DMS114 treated with DMSO at 0.1 percent for 48 hours (cell line): ENCODE data around the gene ARHGAP32.

Experiments used
- DNase-seq: peaks from one replicate; lab custom pipeline; 2025; ENCODE audit not compliant: unreplicated experiment; lab: John Stamatoyannopoulos, UW

Gene ARHGAP32

DNA sequence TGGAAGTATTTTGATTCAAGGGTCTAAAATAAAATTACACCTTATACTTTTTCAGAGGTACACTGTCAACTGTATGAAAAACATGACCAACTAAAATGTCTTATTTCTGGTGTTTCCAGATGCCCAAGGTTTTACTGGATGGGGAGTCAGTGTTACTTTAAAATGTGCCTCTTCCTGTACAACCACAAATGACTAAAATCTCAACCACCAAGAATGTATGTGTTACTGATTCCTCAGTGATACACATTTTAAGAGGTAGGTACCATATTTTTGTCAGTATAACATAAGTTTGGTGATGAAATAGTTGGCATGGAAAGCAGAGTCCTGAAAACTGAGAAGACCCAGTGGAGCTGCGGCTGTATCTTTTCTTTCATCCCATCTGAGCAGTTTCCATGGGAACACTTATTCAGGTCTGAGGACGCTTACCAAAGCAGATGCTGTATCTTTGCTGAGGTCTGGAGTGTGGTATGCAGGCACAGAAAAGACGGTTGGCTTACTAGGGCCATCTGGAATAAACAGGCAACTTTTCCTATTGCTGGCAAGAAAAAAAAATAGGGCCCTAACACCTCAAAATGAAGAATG lies 228.3 kb downstream of the ARHGAP32 start:
- DNase-seq, result no peak

DNA sequence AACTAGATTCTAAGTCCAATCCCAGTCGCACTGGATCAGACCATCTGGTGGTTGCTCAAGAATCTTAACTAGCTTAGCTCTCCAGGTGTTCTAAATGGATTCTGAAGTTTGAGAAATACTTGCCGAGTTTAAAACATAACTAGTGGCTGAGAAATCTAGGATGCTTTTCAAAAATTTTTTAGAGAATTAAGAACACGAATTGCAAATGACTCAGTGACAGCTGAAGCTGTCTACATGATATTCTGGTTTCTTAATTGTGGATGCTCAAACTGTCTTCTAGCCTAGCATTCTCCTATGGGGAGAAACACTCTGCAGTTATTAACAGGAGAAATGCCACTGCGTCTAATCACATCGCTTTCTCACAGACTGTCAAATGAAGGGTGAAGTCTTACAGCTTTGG lies 229.2 kb downstream of the ARHGAP32 start:
- no peak for DNase-seq

DNA sequence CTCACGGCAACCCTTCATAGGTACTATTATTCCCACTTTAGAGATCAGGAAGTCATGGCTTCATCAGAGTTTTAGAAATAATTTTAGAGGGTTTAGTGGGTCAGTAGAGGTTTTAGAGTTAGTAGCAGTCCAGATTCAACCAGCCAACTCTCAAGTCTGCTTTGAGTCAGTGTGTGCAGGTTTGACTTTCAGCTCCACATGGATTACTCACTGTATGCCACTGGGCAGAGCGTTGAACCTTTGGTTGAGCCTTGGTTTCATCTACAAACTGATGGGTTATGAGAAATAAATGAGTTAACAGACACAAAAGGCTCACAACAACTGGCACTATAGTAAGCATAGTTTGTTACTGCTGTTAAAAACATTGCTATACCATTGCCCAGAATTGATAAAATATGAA lies 230.5 kb downstream of the ARHGAP32 start:
- no peak for DNase-seq

DNA sequence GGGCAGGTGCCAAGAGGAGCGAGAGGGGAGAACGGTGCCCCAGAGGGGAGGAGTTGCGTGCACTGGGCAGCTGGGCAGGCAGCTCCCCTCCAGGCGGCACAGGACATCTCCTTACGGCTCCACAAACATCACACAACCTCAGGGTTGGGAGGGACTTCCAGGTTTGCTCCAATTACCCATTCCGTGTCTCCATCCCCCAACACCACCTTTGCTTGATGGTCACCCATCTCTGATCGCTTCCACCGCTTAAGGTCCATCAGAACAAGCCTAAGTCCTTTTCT lies 235.0 kb downstream of the ARHGAP32 start:
- no peak for DNase-seq

DNA sequence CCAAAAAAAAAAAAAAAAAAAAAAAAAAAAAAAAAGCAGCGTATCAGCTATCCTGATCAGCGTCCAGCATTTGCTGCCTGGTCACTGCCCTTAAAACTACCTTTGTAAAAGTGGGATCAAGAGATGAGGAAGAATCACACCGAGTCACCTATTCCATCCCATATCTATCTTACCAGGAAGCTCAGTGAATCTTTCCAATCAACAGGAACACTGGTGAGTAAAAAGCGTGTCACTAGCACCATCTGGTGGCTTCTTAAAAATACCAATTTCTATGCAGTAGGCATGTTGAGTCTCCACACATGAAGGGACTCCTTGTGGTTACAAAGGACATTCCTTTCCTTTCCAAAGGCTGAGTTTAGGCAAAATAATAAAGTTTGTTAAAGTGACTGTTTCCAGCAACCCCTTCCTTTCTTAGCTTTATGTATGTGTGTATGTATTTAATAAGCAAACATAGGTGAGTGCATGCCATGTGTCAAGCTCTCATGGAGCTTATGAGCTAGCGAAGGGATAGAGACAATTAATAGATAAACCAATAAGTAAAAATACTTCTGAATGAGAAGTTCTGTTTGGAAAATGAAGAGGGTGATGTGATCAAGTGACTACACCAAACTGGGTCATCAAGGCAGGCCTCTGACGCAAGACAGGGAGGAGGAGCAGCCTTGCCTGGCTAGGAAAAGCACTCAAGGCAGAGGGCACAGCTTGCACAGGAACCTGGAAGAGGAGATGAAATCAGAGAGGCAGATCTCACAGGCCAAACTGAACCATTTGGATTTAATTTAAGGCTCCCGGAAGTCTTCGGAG lies 235.5 kb downstream of the ARHGAP32 start:
- DNase-seq, result peak; percentile 52

DNA sequence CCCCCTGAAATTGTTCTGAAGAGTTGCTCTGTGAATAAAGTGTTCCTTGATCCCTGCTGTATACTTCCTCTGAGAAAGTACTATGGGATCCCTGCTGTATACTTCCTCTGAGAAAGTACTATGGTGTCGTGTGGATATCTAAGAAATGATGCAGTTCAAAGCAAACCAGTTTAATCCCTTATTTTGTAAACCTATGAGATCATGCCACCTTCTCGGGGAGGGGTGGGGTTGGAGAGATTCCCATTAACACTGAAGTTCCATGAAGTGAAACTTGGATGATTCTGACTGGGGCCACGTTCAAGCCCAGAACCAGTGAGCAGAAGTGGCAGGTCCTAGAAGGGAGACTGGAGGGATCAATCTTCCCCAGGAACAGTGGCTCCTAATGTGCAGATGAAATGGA lies 236.5 kb downstream of the ARHGAP32 start:
- no peak for DNase-seq

DNA sequence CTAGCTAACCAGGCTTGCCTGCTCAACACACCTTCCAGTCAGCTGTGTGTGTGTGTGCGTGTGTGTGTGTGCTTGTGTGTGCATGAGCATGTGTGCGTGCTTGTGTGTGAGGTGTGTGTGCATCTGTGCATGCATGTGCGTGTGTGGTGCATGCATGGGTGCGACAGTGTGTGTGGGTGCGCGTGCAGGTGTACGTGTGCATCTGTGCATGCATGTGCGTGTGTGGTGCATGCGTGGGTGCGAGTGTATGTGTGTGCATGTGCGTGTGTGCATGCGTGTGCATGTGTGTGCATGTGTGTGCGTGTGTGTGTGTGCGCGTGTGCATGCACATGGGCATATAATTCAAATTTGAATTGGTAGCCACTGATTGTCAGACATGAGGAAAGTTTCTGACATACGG lies 239.0 kb downstream of the ARHGAP32 start:
- no peak for DNase-seq

DNA sequence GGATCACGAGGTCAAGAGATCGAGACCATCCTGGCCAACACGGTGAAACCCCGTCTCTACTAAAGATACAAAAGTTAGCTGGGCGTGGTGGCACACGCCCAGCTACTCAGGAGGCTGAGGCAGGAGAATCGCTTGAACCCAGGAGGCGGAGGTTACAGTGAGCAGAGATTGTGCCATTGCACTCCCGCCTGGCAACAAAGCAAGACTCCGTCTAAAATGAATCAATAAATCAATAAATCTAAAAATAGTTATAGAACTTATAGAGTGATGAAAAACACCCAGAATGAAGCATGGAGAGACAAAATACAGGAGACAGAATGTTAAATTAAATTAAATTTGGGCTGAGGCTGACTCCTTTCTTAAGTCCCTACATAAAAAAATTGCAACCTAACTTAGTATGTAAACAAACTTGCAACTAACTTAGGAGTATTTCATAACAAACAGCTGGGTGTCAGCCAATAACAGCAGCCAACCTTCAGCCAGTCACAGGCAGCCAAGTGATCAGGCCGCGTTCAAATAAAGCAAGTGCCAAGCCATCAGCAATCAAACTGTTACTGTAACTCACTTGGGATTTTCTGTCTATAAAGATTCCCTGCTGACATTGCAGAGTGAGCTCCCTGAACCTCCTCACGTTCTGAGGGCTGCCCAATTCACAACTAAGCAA lies 242.2 kb downstream of the ARHGAP32 start:
- no peak for DNase-seq

DNA sequence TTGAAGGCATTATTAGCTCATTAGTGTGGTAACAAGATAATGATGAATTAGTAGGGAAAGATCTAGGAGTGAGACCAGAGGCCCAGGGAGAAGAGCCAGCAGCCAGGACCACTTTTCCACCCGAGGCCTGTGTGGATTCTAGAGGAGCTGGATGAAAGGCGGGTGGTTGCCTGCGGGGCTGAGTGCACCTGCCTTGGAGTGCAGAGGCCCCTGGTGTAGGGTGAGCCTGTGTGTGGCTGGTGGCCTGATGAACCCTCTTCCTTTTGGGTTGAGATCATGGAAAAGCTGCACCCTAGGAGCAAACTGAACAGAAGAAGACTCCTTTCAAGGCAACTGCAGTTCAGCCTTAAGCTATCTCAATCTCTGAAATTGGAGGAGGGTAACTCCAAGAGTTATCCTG lies 243.5 kb downstream of the ARHGAP32 start:
- DNase-seq, result no peak

DNA sequence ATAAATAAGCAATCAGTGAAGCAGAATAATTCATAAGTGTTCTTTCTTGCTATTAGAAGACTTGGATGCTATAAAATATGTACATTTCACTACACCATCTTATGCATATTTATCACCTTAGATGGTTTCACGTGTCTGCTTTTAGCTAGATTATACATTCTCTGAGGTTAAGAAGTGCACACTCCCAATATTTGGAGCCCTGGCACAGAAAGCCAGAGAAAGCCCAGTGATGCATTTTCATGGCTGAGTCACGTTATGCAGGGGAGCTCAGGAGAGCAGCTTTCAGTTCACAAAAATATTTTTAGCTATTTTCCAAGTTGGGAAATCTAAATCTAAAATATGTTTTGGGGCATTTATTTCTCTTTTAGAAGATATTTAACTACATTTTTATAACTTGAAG lies 244.4 kb downstream of the ARHGAP32 start:
- no peak for DNase-seq

DNA sequence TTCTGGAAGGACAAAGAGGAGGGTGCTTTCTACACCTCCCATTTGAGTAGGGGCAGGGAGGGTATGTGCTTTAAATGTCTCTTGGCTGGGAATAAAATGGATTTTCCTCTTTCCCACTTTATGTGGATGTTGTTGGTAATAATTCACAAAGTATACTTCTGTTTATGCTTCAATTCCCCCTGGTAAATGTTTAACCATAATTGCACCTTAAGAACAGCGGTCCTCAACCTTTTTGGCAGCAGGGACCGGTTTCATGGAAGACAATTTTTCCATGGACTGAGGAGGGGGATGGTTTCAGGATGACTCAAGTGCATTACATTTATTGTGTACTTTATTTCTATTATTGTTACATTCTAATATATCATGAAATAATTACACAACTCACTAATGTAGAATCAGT lies 245.5 kb downstream of the ARHGAP32 start:
- DNase-seq, result no peak

DNA sequence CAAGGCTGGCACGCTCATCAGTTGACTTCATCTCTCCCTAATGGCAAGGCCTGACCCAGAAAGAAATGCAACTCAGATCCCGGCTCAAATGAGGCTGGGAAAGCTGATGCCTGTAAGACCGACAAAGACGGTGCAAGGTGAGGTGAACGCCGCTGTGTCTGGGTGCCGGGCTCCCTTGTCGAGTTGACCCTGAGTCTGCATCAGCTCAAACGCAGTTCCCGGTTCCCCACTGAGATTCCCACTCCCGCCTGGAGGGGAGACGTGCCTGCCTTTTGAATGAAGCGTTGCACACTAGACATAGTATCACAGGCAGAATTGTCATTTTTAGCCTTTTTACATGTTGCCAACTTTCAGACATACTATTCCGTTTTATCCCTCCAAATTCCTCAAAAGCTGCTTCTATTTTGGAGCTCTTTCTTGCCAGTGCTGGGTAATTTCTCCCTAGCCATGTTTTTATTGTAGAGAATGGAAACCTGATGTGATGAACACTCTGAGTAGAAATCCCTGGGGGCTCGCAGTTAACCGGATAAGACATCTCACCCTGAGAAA lies 248.6 kb downstream of the ARHGAP32 start:
- no peak for DNase-seq

DNA sequence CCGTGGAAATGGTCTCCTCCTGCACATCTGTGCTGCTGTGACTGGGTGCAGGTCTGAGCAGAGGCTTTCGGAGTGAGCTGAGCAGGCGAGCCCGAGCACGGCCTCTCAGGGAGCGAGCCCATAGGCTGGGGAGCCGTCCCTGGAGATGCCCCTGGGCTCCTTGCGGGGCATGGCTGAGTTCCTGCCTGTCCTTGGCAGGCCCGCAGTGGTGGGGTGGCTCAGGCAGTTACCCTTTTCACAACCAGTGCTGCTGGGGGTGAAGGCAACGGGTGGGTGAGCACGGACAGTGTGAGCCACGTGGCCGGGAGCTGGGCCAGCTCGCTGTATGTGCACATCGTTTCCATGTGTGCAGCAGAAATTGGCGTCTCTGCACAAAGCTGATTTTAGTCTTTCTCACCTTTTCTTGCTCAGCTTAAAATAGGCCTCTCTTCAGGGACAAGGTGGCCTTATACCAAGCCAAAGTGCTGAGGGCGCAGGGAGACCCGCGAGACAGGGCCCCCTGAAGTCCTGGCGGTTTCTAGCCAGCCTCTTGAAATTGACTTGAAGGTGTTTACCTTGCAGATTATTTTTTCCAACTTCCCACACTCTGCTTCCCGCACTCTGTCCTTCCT lies 249.2 kb downstream of the ARHGAP32 start, which contains the start of gene TP53AIP1:
TP53AIP1 (minus strand) TSS at position 55 of the 611 bp plus-strand sequence. CDS start 5,053 bp downstream, outside the sequence.
- DNase-seq, result no peak

DNA sequence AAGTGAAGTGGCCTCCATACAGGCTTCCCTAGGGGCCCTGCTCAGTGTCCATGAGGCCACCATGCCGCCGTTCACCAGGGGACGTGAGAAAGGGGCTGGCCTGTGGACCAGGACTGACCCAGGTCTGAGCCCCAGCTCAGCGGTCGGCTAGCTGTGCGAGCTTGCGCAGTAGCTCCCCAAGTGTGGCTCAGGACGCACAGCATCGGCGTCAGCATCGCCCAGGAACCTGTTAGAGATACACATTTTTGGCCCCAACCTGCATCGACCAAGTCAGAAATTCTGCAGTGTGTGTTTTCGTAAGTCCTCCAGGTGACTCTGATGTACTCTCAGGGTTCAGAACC lies 249.9 kb downstream of the ARHGAP32 start:
- DNase-seq, result no peak

DNA sequence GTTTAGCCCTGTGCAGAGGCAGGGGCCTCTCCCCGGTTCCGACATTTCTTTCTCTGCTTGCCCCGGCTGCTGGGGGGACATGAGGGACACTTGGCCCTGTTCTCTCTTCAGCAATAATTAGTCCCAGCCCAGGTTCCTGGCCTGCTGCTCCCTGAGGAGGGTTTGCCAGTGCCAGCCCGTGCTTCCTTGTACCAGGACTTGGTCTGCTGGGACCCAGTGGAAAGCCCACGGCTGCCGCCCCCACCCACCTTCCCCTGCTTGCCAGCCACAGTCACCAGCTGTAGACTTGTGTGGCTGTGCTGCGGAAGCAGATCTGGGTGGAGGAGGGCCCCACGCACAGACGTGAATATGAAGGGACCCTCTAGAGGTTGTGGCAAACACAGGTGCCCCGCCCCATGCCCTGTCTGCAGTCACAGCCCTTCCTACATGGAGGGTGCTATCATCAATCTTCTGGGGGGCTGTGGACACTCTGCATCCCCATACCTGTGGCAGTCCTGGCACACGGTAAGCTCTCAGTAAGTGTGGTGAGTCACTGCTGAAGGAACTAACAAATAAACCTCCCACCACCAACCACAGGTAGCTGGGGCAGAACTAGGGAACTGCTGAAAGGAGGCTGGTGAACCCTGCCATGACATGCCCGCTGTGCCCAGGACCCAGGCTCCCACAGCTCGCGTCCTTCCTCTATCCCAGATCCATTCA lies 250.4 kb downstream of the ARHGAP32 start:
- DNase-seq, result no peak

DNA sequence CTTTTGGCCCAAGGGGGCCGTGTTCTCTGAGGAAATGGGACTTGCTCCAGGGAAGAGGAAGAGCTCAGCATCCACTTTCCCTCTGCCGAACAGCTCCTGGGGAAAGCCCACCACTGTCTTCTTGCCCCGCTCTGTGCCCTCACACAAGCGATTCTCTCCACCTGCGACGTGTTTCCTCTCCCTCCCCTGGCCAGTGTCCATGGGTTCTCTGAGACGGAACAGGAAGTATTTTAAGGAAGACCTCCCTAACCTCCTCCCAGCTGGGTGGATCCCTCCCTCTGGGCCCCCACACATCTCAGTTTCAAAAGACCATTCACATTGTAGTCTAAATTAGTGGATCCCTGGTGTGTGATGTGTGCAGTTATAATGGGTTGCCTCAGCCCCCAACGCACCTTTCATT lies 251.0 kb downstream of the ARHGAP32 start:
- no peak for DNase-seq

DNA sequence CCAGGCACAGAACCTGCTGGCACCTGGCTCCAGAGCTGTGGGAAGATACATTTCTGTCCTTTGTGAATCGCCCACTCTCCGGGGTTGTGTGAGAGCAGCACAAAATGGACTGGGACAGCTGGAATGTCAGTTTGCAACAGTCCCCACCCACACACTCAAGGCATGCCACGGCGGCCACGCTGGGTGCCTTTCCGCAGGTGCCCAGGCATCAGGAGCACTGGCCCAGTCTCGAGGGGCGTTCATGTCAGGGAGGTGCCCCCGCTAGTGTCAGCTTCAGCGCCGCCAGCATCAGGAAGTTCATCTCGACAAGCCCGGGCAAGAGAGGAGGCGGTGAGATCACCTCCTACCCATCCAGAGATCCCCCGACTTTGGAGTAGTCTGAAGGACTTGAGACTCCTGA lies 251.5 kb downstream of the ARHGAP32 start:
- no peak for DNase-seq

DNA sequence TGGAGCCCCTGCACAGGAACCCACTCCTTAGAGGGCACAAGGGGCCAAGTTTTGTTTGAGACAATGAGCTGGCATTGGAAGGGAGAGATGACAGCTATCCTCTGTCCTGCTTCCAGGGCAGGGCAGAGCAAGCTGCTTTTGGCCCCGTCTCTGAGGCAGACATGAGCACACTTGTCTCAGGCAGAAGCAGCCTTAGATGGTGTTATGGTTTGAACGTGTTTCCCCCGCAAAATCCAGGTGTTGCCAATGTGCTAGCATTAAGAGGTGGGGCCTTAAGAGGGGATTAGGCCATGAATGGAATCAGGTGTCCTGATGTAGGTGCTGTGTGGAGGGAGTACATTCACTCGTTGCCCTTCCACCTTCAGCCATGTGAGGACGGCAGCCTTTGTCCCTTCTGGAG lies 252.0 kb downstream of the ARHGAP32 start:
- no peak for DNase-seq

DNA sequence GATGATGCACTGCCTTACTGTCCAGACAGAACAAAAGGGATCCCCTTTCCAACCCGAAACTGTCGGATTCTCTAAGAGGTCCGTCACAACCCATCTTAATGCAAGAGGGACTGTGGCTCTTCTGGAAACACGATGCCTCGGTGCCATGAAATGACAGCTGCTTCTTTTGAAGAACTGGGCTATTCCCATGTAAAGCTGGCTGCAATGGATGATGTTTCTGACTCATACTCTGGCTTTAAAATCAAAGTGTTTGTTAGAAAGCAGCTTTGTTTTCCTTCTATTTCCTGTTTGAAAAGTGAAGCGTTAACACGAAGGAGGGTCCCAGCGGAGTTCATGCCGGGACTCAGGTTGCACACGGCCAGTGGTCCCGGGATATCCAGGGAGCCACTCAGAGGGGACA lies 252.5 kb downstream of the ARHGAP32 start:
- DNase-seq, result no peak

DNA sequence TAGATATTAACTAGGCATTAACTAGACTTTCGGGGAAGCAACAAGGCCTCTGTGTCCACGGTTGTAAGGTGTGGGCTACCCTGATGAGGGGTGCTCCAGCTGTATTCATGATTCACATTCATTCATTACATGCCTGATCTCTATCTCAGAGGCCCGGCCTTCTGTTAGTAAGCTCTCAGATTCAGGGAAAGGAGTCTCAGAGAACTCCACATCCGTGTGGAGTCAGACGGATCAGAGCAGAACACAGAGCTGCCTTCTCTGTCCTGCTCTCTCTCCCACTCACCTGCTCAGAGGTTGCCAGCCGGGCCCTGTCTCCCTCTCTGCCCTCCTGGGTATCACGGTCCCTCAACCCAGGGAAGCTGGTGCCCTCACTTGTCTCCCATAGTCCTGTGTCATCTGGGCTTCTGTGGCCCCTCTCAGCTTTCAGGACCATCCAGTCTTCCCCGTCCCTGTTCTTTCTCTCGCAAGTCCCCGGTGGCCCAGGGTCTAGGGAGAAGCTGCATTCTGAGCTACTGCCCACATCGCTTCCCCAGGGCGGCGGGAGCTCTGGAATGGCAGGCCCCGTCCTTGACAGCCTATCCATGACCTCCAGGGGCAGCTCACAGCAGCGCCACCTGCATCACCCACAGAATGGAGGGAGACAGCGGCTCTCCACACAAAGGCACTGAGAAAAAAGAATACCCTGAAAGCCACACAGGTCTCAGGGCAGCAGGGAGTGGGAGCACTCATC lies 253.8 kb downstream of the ARHGAP32 start:
- DNase-seq, result no peak

DNA sequence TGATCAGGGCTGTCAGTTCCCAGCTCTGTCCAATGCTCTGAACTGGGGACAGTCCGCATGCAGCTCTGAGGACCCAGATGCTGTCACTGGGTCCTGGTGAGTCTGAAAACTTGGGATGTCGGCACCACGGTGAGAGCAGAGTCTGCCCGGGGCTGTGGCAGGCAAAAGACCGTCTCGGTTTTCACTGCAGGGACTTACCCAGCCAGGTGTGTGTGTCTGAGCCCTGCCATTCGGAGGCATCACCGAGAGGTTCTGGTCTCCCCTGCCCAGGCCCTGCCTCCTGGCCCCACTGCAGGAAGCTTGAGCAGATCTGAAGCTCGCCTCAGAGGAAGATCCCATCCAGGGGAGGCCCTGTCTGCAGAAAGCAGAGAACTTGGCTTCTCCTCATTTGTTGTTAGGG lies 254.6 kb downstream of the ARHGAP32 start:
- DNase-seq, result no peak
